ENCODE data around the gene CEP170B.
"Not testable (repeated sequence)": the region's sequence is repeated elsewhere in the genome, so short reads cannot be mapped to it uniquely, and the experiment has no call there.

- not testable (repeated sequence) for TF ChIP-seq TAF1 (IDR thresholded peaks at IDR 0.05; ENCODE audit: low read depth, low read length); POLR2A (IDR thresholded peaks at IDR 0.05; ENCODE audit: control extremely low read depth in 1 of 2, low read depth in 2 of 2, low read length in 2 of 2); CTCF (IDR thresholded peaks at IDR 0.05; ENCODE audit: control extremely low read depth in 1 of 3, insufficient read depth in 1 of 3, low read depth in 1 of 3, low read length in 3 of 3); YY1 (IDR thresholded peaks at IDR 0.05; ENCODE audit: low read depth, low read length); SIX5 (IDR thresholded peaks at IDR 0.05; ENCODE audit: low read depth, low read length); CBX8 (IDR thresholded peaks at IDR 0.05; ENCODE audit: borderline replicate concordance, low read depth, low read length); EP300 (IDR thresholded peaks at IDR 0.05; ENCODE audit: borderline replicate concordance in 1 of 2, low read depth in 2 of 2, low read length in 2 of 2); CEBPB (IDR thresholded peaks at IDR 0.05; ENCODE audit: low read depth, low read length); POLR2AphosphoS5 (IDR thresholded peaks at IDR 0.05; ENCODE audit: low read depth, low read length); ATF3 (IDR thresholded peaks at IDR 0.05; ENCODE audit: insufficient read depth, low read depth, low read length); RXRA (IDR thresholded peaks at IDR 0.05; ENCODE audit: insufficient read depth, low read depth, low read length); RAD21 (IDR thresholded peaks at IDR 0.05 in 1 of 2, conservative IDR thresholded peaks at IDR 0.05 in 1 of 2; ENCODE audit: low read depth in 2 of 2, low read length in 2 of 2); SP2 (IDR thresholded peaks at IDR 0.05; ENCODE audit: low read length); GTF2F1 (IDR thresholded peaks at IDR 0.05; ENCODE audit: borderline replicate concordance, low read depth, low read length)
Measured at GRCh38 chr14:104857931-104858330, 7.1 kb upstream of the CEP170B start.

Measured in H1 (cell line).